Endodermal cell (in vitro differentiated cells): ENCODE data around the gene GP9. TPM values are rescaled to one million over a fixed set of nuclear protein-coding genes. Genes with fewer than 3 reads are reported as not detected.

ENCODE experiments used
- DNase-seq: peaks from one replicate; pipeline ENCODE4 v3.0.0-alpha.2; 2017
- H3K27ac ChIP-seq: 2 replicates; pipeline ENCODE4 v1.5.1; 2013; ENCODE audit warnings: mild to moderate bottlenecking, low read depth, low read length, moderate library complexity
- H3K27me3 ChIP-seq: 2 replicates; pipeline ENCODE4 v1.6.1; 2013; ENCODE audit warnings: mild to moderate bottlenecking, low read length, moderate library complexity; ENCODE audit not compliant: insufficient read depth, control insufficient read depth, poor library complexity, severe bottlenecking
- H3K36me3 ChIP-seq: 2 replicates; pipeline ENCODE4 v1.7.0; 2013; ENCODE audit warnings: mild to moderate bottlenecking, low read length, moderate library complexity; ENCODE audit not compliant: control insufficient read depth, insufficient read depth
- H3K4me1 ChIP-seq: one replicate; pipeline ENCODE4 v1.7.0; 2013; ENCODE audit warnings: low read length; ENCODE audit not compliant: control insufficient read depth, insufficient read depth
- H3K4me3 ChIP-seq: 2 replicates; pipeline ENCODE4 v1.5.1; 2013; ENCODE audit warnings: mild to moderate bottlenecking, low read length, moderate library complexity
- H3K9ac ChIP-seq: 2 replicates; pipeline ENCODE4 v1.6.1; 2013; ENCODE audit warnings: mild to moderate bottlenecking, low read length, moderate library complexity; ENCODE audit not compliant: poor library complexity, severe bottlenecking; ENCODE audit errors: extremely low read depth
- H3K9me3 ChIP-seq: 2 replicates; pipeline ENCODE4 v1.6.1; 2013; ENCODE audit warnings: mild to moderate bottlenecking, low read length, moderate library complexity; ENCODE audit not compliant: control insufficient read depth
- H3K27ac Mint-ChIP-seq: 2 replicates; pipeline ENCODE4 v1.8.0; 2020; ENCODE audit warnings: mixed read lengths
- H3K27me3 Mint-ChIP-seq: 2 replicates; pipeline ENCODE4 v1.8.0; 2021; ENCODE audit warnings: mild to moderate bottlenecking, mixed read lengths; ENCODE audit not compliant: insufficient read depth
- H3K36me3 Mint-ChIP-seq: 2 replicates; pipeline ENCODE4 v1.8.0; 2020; ENCODE audit warnings: low read depth, mixed read lengths
- H3K4me1 Mint-ChIP-seq: 2 replicates; pipeline ENCODE4 v1.8.0; 2020; ENCODE audit warnings: mixed read lengths
- H3K4me3 Mint-ChIP-seq: 2 replicates; pipeline ENCODE4 v1.8.0; 2020; ENCODE audit warnings: mild to moderate bottlenecking, moderate library complexity, mixed read lengths
- H3K9me3 Mint-ChIP-seq: 2 replicates; pipeline ENCODE4 v1.8.0; 2020; ENCODE audit warnings: mild to moderate bottlenecking, mixed read lengths
- WGBS, 2 experiments: methylation state at CpG; one replicate each; pipeline versions ENCODE4 v1.1.5 to v1.1.7; 2013; ENCODE audit warnings: missing lambda C conversion rate in 2 of 2, mixed read lengths in 1 of 2; ENCODE audit not compliant: insufficient coverage in 1 of 2, insufficient read length in 1 of 2; 5-methylcytosine and 5-hydroxymethylcytosine counted together
- long read RNA-seq, 4 experiments: library from polyadenylated mRNA in 2 of 4; library from RNA in 1 of 4; library from capped mRNA in 1 of 4; stranded (forward) in 3 of 4; unstranded in 1 of 4; transcript quantifications; one replicate each; pipeline ENCODE4 v2.0.0, GENCODE V29; 2020 to 2021; ENCODE audit warnings: inconsistent platforms in 1 of 4
- polyA plus RNA-seq, 2 experiments: library from polyadenylated mRNA; stranded (reverse); fragments of 50-300 nt; gene quantifications; one replicate each; pipeline ENCODE4 v1.2.3, GENCODE V29; 2013
- total RNA-seq, 2 donors: library from RNA; stranded (reverse); fragmentation: NEBNext Ultra II Directional in 1 of 2; extraction: Animal tissue kit (Norgen Biotek cat#: 25700) in 1 of 2; gene quantifications; 2 replicates in 1 of 2; 3 replicates in 1 of 2; pipeline ENCODE4 v1.2.1, GENCODE V29; 2021
- TF ChIP-seq, protein P1 (sequence below): fragments of 200-600 bp; sonication (generic); conservative IDR thresholded peaks from 2 replicates; pipeline ENCODE4 v1.5.0; 2021; ENCODE audit warnings: antibody characterized with exemption, mild to moderate bottlenecking

The GP9 gene
- total RNA-seq: not detected
- not detected for polyA plus RNA-seq (2013, experiment 1 of 2)
- polyA plus RNA-seq (2013, experiment 2 of 2): not detected
- long read RNA-seq, experiment 1: 0 reads
- long read RNA-seq, experiment 2: 0 reads
- long read RNA-seq, experiment 3: 0 reads
- long read RNA-seq, experiment 4: 0 reads

DNA sequence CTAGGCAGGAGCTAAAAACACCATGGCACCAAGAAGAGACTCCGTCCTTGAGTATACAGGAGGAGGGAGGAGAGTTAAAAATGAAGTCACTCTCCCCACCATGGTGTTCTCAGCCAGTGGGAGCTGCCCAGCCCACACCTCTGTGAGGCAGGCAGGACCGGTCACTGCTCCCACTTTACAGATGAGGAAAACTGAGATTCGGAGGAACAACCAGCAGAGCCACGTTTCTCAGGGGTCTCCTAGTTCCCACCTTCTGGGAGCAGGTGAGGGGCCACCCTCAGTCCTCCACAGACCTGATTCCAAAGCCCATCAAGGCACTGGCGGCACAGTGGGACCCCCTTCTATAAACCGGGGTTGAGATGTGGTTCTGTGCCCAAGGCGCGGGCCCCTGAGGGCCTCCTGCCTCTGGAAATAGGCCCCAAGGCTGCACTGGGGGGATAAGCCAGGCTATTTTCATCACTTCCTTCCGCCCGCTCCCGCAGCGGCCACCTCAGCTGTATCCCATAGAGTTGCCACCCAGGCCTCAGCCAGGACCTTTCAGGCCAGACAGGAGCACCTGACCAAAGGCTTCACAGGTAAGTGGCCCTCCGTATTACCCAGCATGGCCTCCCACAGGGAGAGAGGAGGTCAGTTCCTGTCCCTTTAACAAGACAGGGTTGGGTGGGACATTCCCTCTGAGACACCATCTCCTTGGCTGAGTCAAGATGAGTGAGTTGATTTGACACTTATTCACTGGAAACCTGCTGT is at the start of gene GP9:
Gene GP9, plus strand, starts transcription at position 504 of the 747 bp plus-strand sequence. CDS start 961 bp downstream, outside the sequence.
- H3K4me3 ChIP-seq: no peak within 1 kb of the TSS
- H3K4me3 Mint-ChIP-seq: no peak within 1 kb of the TSS
- H3K36me3 ChIP-seq: no peaks in the 10 kb centered on the region
- no peaks in the 10 kb centered on the region for H3K9me3 ChIP-seq
- no peak within 1 kb of the TSS for H3K27ac Mint-ChIP-seq
- H3K4me1 Mint-ChIP-seq: peaks cover 21% of the 10 kb centered on the region
- peaks cover 3% of the 10 kb centered on the region for H3K4me1 ChIP-seq
- no peak within 1 kb of the TSS for H3K9ac ChIP-seq
- H3K27me3 ChIP-seq: no peaks in the 10 kb centered on the region
- TF ChIP-seq, protein P1, sequence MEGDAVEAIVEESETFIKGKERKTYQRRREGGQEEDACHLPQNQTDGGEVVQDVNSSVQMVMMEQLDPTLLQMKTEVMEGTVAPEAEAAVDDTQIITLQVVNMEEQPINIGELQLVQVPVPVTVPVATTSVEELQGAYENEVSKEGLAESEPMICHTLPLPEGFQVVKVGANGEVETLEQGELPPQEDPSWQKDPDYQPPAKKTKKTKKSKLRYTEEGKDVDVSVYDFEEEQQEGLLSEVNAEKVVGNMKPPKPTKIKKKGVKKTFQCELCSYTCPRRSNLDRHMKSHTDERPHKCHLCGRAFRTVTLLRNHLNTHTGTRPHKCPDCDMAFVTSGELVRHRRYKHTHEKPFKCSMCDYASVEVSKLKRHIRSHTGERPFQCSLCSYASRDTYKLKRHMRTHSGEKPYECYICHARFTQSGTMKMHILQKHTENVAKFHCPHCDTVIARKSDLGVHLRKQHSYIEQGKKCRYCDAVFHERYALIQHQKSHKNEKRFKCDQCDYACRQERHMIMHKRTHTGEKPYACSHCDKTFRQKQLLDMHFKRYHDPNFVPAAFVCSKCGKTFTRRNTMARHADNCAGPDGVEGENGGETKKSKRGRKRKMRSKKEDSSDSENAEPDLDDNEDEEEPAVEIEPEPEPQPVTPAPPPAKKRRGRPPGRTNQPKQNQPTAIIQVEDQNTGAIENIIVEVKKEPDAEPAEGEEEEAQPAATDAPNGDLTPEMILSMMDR: no peak
- peak; percentile 65 for DNase-seq
- 93% methylated on average over 12 to 13 of the region's 13 CpGs for WGBS, 2 experiments
- H3K36me3 Mint-ChIP-seq: no peaks in the 10 kb centered on the region
- no peaks in the 10 kb centered on the region for H3K9me3 Mint-ChIP-seq
- no peaks in the 10 kb centered on the region for H3K27me3 Mint-ChIP-seq
- no peak within 1 kb of the TSS for H3K27ac ChIP-seq

GRCh38 chr3:129013491-129013891 is 47.1 kb upstream of the GP9 start:
- Histone ChIP-seq H3K4me1 (peaks cover 11% of the 10 kb centered on the region), H3K4me3 (no peak overlapping the region), H3K9ac (no peak overlapping the region), H3K9me3 (no peaks in the 10 kb centered on the region), H3K27ac (no peak overlapping the region), H3K36me3 (no peaks in the 10 kb centered on the region), H3K27me3 (peaks cover 2% of the 10 kb centered on the region)
- Mint-ChIP-seq H3K4me3 (no peak overlapping the region), H3K27me3 (peaks cover 30% of the 10 kb centered on the region), H3K36me3 (no peaks in the 10 kb centered on the region), H3K27ac (no peak overlapping the region), H3K9me3 (no peaks in the 10 kb centered on the region), H3K4me1 (peaks cover 11% of the 10 kb centered on the region)
- TF ChIP-seq, protein P1: no peak
- no peak for DNase-seq
- WGBS, 2 experiments: 87 to 90% methylated on average over 2 to 3 of the region's 3 CpGs

DNA sequence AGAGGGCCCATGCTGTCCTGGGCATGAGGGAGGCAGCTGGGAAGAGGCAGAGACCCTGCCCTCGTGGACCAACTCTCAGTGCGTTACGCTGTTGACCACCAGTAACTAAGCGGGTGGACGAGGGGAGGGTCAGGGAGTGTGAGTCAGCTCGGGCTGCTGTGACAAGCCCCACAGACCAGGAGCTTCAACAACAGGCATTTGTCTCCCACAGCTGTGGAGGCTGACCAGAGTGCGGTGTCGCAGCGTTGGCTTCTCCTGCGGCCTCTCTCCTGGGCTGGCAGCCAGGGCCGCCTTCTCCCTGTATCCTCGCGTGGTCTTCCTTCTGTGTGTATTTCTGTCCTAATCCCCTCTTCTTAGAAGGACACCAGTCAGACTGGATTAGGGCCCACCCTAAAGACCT is 46.4 kb upstream of the GP9 start:
- H3K27ac Mint-ChIP-seq: no peak overlapping the region
- Histone ChIP-seq H3K27me3 (no peaks in the 10 kb centered on the region), H3K36me3 (no peaks in the 10 kb centered on the region), H3K9me3 (no peaks in the 10 kb centered on the region), H3K4me1 (peaks cover 11% of the 10 kb centered on the region), H3K4me3 (no peak overlapping the region), H3K27ac (no peak overlapping the region), H3K9ac (no peak overlapping the region)
- H3K27me3 Mint-ChIP-seq: peaks cover 31% of the 10 kb centered on the region
- whole genome bisulfite sequencing, 2 experiments: 94 to 98% methylated on average over 10 to 13 of the region's 13 CpGs
- H3K4me1 Mint-ChIP-seq: peaks cover 11% of the 10 kb centered on the region
- no peaks in the 10 kb centered on the region for H3K9me3 Mint-ChIP-seq
- no peak for DNase-seq
- TF ChIP-seq, protein P1: no peak
- H3K4me3 Mint-ChIP-seq: no peak overlapping the region
- no peaks in the 10 kb centered on the region for H3K36me3 Mint-ChIP-seq
